Subcutaneous adipose tissue (tissue), 4 donors: Measurements from ENCODE around the gene DCUN1D3. TPM values are rescaled to one million over a fixed set of nuclear protein-coding genes. Genes with fewer than 3 reads are reported as not detected.

ENCODE experiments used
- CTCF ChIP-seq: fragments of 450-650 bp; IDR thresholded peaks from one replicate; pipeline ENCODE4 v1.5.1; 2016; ENCODE audit warnings: low read depth, mild to moderate bottlenecking, control low read depth, antibody characterized with exemption, moderate library complexity
- small RNA-seq: library from RNA; depleted of rRNA; stranded (forward); fragments of <200 nt; gene quantifications from one replicate; pipeline ENCODE3, GENCODE V24; 2016
- total RNA-seq, 4 donors: library from RNA; depleted of rRNA; stranded (reverse); fragments of >200 nt; gene quantifications; one replicate each; pipeline ENCODE4 v1.1.0, GENCODE V29; 2016

DCUN1D3 gene
- total RNA-seq, 4 donors from 2014 or later: 34.8 to 68.6 (median 43.8) TPM

- no peak for TF ChIP-seq CTCF
These were observed 88.2 kb downstream of the DCUN1D3 start for GRCh38 chr16:20811889-20812439.

- no peak for TF ChIP-seq CTCF
These were observed 92.3 kb downstream of the DCUN1D3 start for GRCh38 chr16:20807862-20808261.

- no peak for TF ChIP-seq CTCF
These were observed 93.7 kb downstream of the DCUN1D3 start, which contains the start of the genes ERI2 and REXO5 for GRCh38 chr16:20806168-20807050. Gene ERI2, minus strand, starts transcription at chr16:20806472. Its CDS starts 42 bp downstream, at chr16:20806430. Gene REXO5, plus strand, starts transcription at chr16:20806527. Its CDS starts 427 bp downstream, at chr16:20806954.

Small RNAs within 50 kb of the gene (small RNA-seq; reads per million reads assigned to genes)
- not detected for gene RF00618

Other genes starting within 250 kb of the DCUN1D3 start
- gene ACSM1, start 202.7 kb downstream of the DCUN1D3 start, total RNA-seq: under 1 TPM in 1 of 4 donors, not detected in 3; 0.98 TPM
- 10 to 100 TPM; 36.9 to 65.1 (median 55.2) TPM for gene THUMPD1, start 158.5 kb downstream of the DCUN1D3 start, total RNA-seq
- gene ACSM3, start 136.3 kb downstream of the DCUN1D3 start, total RNA-seq: 1 to 10 TPM in 3 of 4 donors, under 1 TPM in 1; 0.66 to 4.4 (median 1.6) TPM
- gene ERI2, start 93.9 kb downstream of the DCUN1D3 start, total RNA-seq: 10 to 100 TPM; 14.7 to 61.0 (median 21.6) TPM
- 1 to 10 TPM; 3.6 to 6.5 (median 5.3) TPM for gene REXO5, start 93.8 kb downstream of the DCUN1D3 start, total RNA-seq
- gene LYRM1, start 413 bp upstream of the DCUN1D3 start, total RNA-seq: 100 to 1,000 TPM in 1 of 4 donors, 10 to 100 TPM in 3; 37.1 to 106 (median 61.9) TPM